GM23248 (cell line): ENCODE results near the gene TNIP3. TPM values are rescaled to one million over a fixed set of nuclear protein-coding genes. Genes with fewer than 3 reads are reported as not detected.

Experiments used
- DNase-seq: peaks from one replicate; pipeline ENCODE4 v3.0.0-alpha.2; 2015
- H2AFZ ChIP-seq: fragments of 200-600 bp; sonication (generic); 2 replicates; pipeline ENCODE4 v1.6.1; 2016; ENCODE audit warnings: antibody characterized with exemption
- H3F3A ChIP-seq: fragments of 200-600 bp; sonication (generic); 2 replicates; pipeline ENCODE4 v1.6.1; 2016; ENCODE audit warnings: mild to moderate bottlenecking, antibody characterized with exemption, mixed run types; ENCODE audit not compliant: insufficient read depth
- H3K27ac ChIP-seq: fragments of 200-600 bp; sonication (generic); 2 replicates; pipeline ENCODE4 v1.5.1; 2016; ENCODE audit warnings: mild to moderate bottlenecking
- H3K27me3 ChIP-seq: fragments of 200-600 bp; sonication (generic); replicated peaks from 2 replicates; pipeline ENCODE4 v1.6.1; 2016; ENCODE audit warnings: mild to moderate bottlenecking; ENCODE audit not compliant: insufficient read depth
- H3K36me3 ChIP-seq: fragments of 200-600 bp; sonication (generic); 2 replicates; pipeline ENCODE4 v1.6.1; 2016; ENCODE audit warnings: low read depth, mild to moderate bottlenecking
- H3K4me1 ChIP-seq: fragments of 200-600 bp; sonication (generic); 2 replicates; pipeline ENCODE4 v1.6.1; 2016; ENCODE audit warnings: mild to moderate bottlenecking; ENCODE audit not compliant: insufficient read depth
- H3K4me2 ChIP-seq: fragments of 200-600 bp; sonication (generic); one replicate; pipeline ENCODE4 v1.6.1; 2016; ENCODE audit warnings: mild to moderate bottlenecking; ENCODE audit not compliant: unreplicated experiment
- H3K4me3 ChIP-seq: fragments of 200-600 bp; sonication (generic); 2 replicates; pipeline ENCODE4 v1.5.1; 2016; ENCODE audit warnings: mild to moderate bottlenecking
- H3K79me2 ChIP-seq: fragments of 200-600 bp; sonication (generic); 2 replicates; pipeline ENCODE4 v1.6.1; 2016; ENCODE audit warnings: mild to moderate bottlenecking; ENCODE audit not compliant: insufficient read depth
- H3K9ac ChIP-seq: fragments of 200-600 bp; sonication (generic); 2 replicates; pipeline ENCODE4 v1.6.1; 2016; ENCODE audit warnings: mild to moderate bottlenecking
- H3K9me2 ChIP-seq: fragments of 200-600 bp; sonication (generic); 2 replicates; pipeline ENCODE4 v1.6.1; 2016; ENCODE audit warnings: mixed run types, mild to moderate bottlenecking, moderate library complexity; ENCODE audit not compliant: insufficient read depth
- H3K9me3 ChIP-seq: fragments of 200-600 bp; sonication (generic); one replicate; pipeline ENCODE4 v1.6.1; 2017; ENCODE audit warnings: low read depth
- H4K20me1 ChIP-seq: fragments of 200-600 bp; sonication (generic); 2 replicates; pipeline ENCODE4 v1.6.0; 2016; ENCODE audit not compliant: insufficient read depth
- EZH2 ChIP-seq: fragments of 200-600 bp; sonication (generic); IDR thresholded peaks from 2 replicates; pipeline ENCODE4 v1.6.1; 2018; ENCODE audit warnings: antibody characterized with exemption, mild to moderate bottlenecking; ENCODE audit not compliant: insufficient read depth, poor library complexity, severe bottlenecking
- EZH2phosphoT487 ChIP-seq: fragments of 200-600 bp; sonication (generic); IDR thresholded peaks from 2 replicates; pipeline ENCODE4 v1.6.1; 2018; ENCODE audit warnings: antibody characterized with exemption, moderate library complexity, mild to moderate bottlenecking, low read depth; ENCODE audit not compliant: insufficient read depth
- WGBS, 2 experiments: methylation state at CpG; one replicate each; pipeline ENCODE4 v1.1.6; 2015 to 2017; ENCODE audit warnings: low lambda C conversion rate in 2 of 2, low coverage in 1 of 2; ENCODE audit errors: missing lambda C conversion rate in 2 of 2; 5-methylcytosine and 5-hydroxymethylcytosine counted together
- in situ Hi-C: fragments of 300-500 bp; cut with MboI; formaldehyde crosslinking; loops from 2 replicates; pipeline ENCODE4 v1.15.0; 2020
- polyA plus RNA-seq: library from polyadenylated mRNA; unstranded; fragments of >200 nt; fragmentation: Nextera tagmentation; extraction: Ambion mirVana; gene quantifications from 2 replicates; pipeline ENCODE4 v1.2.1, GENCODE V29; 2016
- total RNA-seq: library from RNA; depleted of rRNA; stranded (reverse); fragments of >200 nt; shearing (Covaris generic); gene quantifications from 2 replicates; pipeline ENCODE4 v1.2.3, GENCODE V29; 2014

TNIP3 gene
- total and polyA plus RNA-seq, 2 experiments from 2014 or later = 0.76 to 2.2 TPM

DNA sequence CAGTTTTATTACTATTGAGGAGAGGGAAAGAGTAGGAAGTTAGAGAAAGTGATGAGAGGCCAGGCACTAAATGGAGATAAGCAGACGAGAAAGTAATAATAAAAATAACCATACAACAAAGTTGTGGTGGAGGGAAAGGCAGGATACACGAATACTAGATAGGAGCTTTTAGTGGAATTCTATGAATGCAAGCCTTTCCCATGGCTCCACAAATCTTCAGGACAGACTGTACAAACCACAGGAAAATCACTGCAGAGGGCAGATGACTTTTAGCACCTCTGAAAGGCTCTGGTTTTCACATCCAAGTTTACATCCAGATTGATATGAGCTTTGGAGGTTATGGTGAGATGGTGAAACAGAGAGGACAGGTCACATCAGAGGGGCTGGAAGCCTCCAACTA is 41.5 kb downstream of the TNIP3 start:
- no peak for TF ChIP-seq EZH2phosphoT487
- no peak for TF ChIP-seq EZH2
- H3K36me3 ChIP-seq = no peaks in the 10 kb centered on the region
- H4K20me1 ChIP-seq = no peaks in the 10 kb centered on the region
- no peak overlapping the region for H2AFZ ChIP-seq
- no peaks in the 10 kb centered on the region for H3K9me3 ChIP-seq
- H3K4me1 ChIP-seq = no peaks in the 10 kb centered on the region
- H3K79me2 ChIP-seq = no peaks in the 10 kb centered on the region
- H3F3A ChIP-seq = no peaks in the 10 kb centered on the region
- in situ Hi-C loops = no loop called here
- no peak overlapping the region for H3K4me2 ChIP-seq
- DNase-seq = no peak
- no peaks in the 10 kb centered on the region for H3K27me3 ChIP-seq
- H3K9me2 ChIP-seq = no peaks in the 10 kb centered on the region
- no peak overlapping the region for H3K27ac ChIP-seq
- 37 to 49% methylated on average over 2 of the region's 2 CpGs for WGBS, 2 experiments
- H3K4me3 ChIP-seq = no peak overlapping the region
- no peak overlapping the region for H3K9ac ChIP-seq

DNA sequence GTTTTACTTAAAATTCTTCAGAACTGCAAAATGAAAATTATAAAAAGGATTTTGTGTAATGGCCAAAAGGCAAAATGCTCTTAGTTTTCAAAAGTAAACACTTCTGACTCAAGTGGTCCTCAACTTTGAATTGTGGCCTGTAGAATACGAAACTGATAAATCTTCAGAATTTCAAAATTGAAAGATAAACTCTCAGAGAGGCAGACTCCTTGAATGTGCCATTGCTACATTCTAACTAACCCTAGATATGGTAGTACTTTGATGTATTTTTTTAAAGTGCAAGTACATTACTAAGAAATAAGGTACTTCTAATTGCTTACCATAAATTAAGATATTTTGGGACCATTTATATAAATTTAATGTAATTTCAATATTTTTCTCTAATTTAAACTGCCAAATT is 44.4 kb downstream of the TNIP3 start:
- Histone ChIP-seq H3K9ac (no peak overlapping the region), H3K79me2 (no peaks in the 10 kb centered on the region), H2AFZ (no peak overlapping the region; the same call in 1 of the 2 replicates), H3K4me1 (no peaks in the 10 kb centered on the region), H3K27me3 (no peaks in the 10 kb centered on the region), H3K4me2 (no peak overlapping the region), H3F3A (no peaks in the 10 kb centered on the region), H3K4me3 (no peak overlapping the region), H3K27ac (no peak overlapping the region), H3K36me3 (no peaks in the 10 kb centered on the region), H3K9me2 (no peaks in the 10 kb centered on the region), H3K9me3 (no peaks in the 10 kb centered on the region), H4K20me1 (no peaks in the 10 kb centered on the region)
- DNase-seq = no peak
- 91 to 100% methylated on average over 1 of the region's 1 CpG for WGBS, 2 experiments
- in situ Hi-C loops = no loop called here
- TF ChIP-seq EZH2 (no peak), EZH2phosphoT487 (no peak)

- no peaks in the 10 kb centered on the region for H3K27me3 ChIP-seq
- H3K9me3 ChIP-seq = no peaks in the 10 kb centered on the region
- H3K4me2 ChIP-seq = no peak overlapping the region
- DNase-seq = no peak
- H4K20me1 ChIP-seq = no peaks in the 10 kb centered on the region
- no peaks in the 10 kb centered on the region for H3K79me2 ChIP-seq
- H3K4me1 ChIP-seq = no peaks in the 10 kb centered on the region
- H3K27ac ChIP-seq = no peak overlapping the region
- H3F3A ChIP-seq = no peaks in the 10 kb centered on the region
- TF ChIP-seq EZH2phosphoT487 = no peak
- no peak for TF ChIP-seq EZH2
- WGBS, 2 experiments = 20 to 28% methylated on average over 2 of the region's 2 CpGs
- no peaks in the 10 kb centered on the region for H3K9me2 ChIP-seq
- in situ Hi-C loops = no loop called here
- no peak overlapping the region for H3K9ac ChIP-seq
- no peaks in the 10 kb centered on the region for H3K36me3 ChIP-seq
- H3K4me3 ChIP-seq = no peak overlapping the region
- peak overlapping the region; percentile 32; the same call in 1 of the 2 replicates for H2AFZ ChIP-seq
Observed at GRCh38 chr4:121118344-121118743, 45.8 kb downstream of the TNIP3 start.

GRCh38 chr4:121114756-121115155 is 49.4 kb downstream of the TNIP3 start:
- no peaks in the 10 kb centered on the region for H3K9me3 ChIP-seq
- H3K79me2 ChIP-seq = no peaks in the 10 kb centered on the region
- WGBS, 2 experiments = 100% methylated on average over 1 of the region's 1 CpG
- no peaks in the 10 kb centered on the region for H3K4me1 ChIP-seq
- H3K9me2 ChIP-seq = no peaks in the 10 kb centered on the region
- in situ Hi-C loops = no loop called here
- H3K4me2 ChIP-seq = no peak overlapping the region
- H3K36me3 ChIP-seq = no peaks in the 10 kb centered on the region
- no peaks in the 10 kb centered on the region for H4K20me1 ChIP-seq
- TF ChIP-seq EZH2 (no peak), EZH2phosphoT487 (no peak)
- H3K4me3 ChIP-seq = no peak overlapping the region
- H3K27ac ChIP-seq = no peak overlapping the region
- DNase-seq = no peak
- no peaks in the 10 kb centered on the region for H3K27me3 ChIP-seq
- no peaks in the 10 kb centered on the region for H3F3A ChIP-seq
- no peak overlapping the region for H3K9ac ChIP-seq
- 0 out of 2 replicates have a peak overlapping the region, but pooled peaks have one; percentile 15 for H2AFZ ChIP-seq

DNA sequence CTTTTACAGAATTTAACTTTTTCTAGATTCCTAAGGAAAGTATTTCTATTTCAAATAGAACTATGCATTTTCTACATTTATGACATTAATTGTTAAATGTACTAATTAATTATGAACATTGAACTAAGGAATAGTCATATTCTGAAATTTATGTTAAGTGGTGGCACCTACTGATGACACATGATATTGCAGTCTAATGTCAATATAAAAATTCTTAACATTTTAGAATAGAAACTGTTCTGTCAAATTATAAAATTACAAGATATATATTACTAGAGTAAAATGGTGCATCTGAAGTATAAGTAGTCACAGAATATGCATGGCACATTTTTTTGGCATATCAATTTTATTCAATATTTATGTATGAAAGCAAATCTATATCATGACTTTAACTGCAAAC is 51.6 kb downstream of the TNIP3 start:
- no peak overlapping the region for H2AFZ ChIP-seq
- TF ChIP-seq EZH2phosphoT487 = no peak
- TF ChIP-seq EZH2 = no peak
- H3K9me3 ChIP-seq = no peaks in the 10 kb centered on the region
- no peak overlapping the region for H3K4me3 ChIP-seq
- no peaks in the 10 kb centered on the region for H3K27me3 ChIP-seq
- in situ Hi-C loops = no loop called here
- no peaks in the 10 kb centered on the region for H3K4me1 ChIP-seq
- H4K20me1 ChIP-seq = no peaks in the 10 kb centered on the region
- no peak overlapping the region for H3K9ac ChIP-seq
- H3K36me3 ChIP-seq = no peaks in the 10 kb centered on the region
- peak; percentile 25 for DNase-seq
- H3K79me2 ChIP-seq = no peaks in the 10 kb centered on the region
- no peak overlapping the region for H3K4me2 ChIP-seq
- H3K9me2 ChIP-seq = no peaks in the 10 kb centered on the region
- no peaks in the 10 kb centered on the region for H3F3A ChIP-seq
- no peak overlapping the region for H3K27ac ChIP-seq
